Hematopoietic multipotent progenitor cell treated with erythropoietin and hydrocortisone succinate and interleukin-3 and kit ligand, for 17 days (in vitro differentiated cells): ENCODE measurements around the gene LPP.

Experiments used
- DNase-seq: peaks from one replicate; pipeline ENCODE4 v3.0.0-alpha.2; 2015; ENCODE audit warnings: low spot score

Gene LPP

GRCh38 chr3:188170461-188171459, 16.8 kb downstream of the LPP start:
- DNase-seq: no peak

- no peak for DNase-seq
Observed at GRCh38 chr3:188171682-188172467, 17.9 kb downstream of the LPP start.

GRCh38 chr3:188174317-188175044, 20.5 kb downstream of the LPP start:
- DNase-seq: no peak

GRCh38 chr3:188176476-188176875, 22.5 kb downstream of the LPP start:
- no peak for DNase-seq

GRCh38 chr3:188176884-188177283, 22.9 kb downstream of the LPP start:
- DNase-seq: no peak

- DNase-seq: no peak
Observed at GRCh38 chr3:188177721-188178120, 23.8 kb downstream of the LPP start.

GRCh38 chr3:188178293-188178936, 24.5 kb downstream of the LPP start:
- DNase-seq: no peak

GRCh38 chr3:188179006-188179966, 25.3 kb downstream of the LPP start:
- DNase-seq: no peak

- no peak for DNase-seq
Observed at GRCh38 chr3:188180114-188180513, 26.2 kb downstream of the LPP start.

GRCh38 chr3:188183452-188183851, 29.5 kb downstream of the LPP start:
- DNase-seq: no peak

GRCh38 chr3:188184160-188184559, 30.2 kb downstream of the LPP start:
- DNase-seq: no peak

GRCh38 chr3:188184649-188185048, 30.7 kb downstream of the LPP start:
- DNase-seq: no peak

GRCh38 chr3:188185717-188186251, 31.8 kb downstream of the LPP start:
- DNase-seq: no peak

GRCh38 chr3:188187053-188187452, 33.1 kb downstream of the LPP start:
- no peak for DNase-seq

- DNase-seq: no peak
Observed at GRCh38 chr3:188188911-188189310, 35.0 kb downstream of the LPP start.

- no peak for DNase-seq
Observed at GRCh38 chr3:188191460-188191859, 37.5 kb downstream of the LPP start.

- DNase-seq: no peak
Observed at GRCh38 chr3:188192034-188192433, 38.1 kb downstream of the LPP start.

- DNase-seq: no peak
Observed at GRCh38 chr3:188194332-188194731, 40.4 kb downstream of the LPP start.

- no peak for DNase-seq
Observed at GRCh38 chr3:188196232-188196990, 42.5 kb downstream of the LPP start.
